C4-2B (cell line): ENCODE results near the gene MAFF.

Experiments used
- H3K27ac ChIP-seq: fragments of 450-650 bp; 2 replicates; pipeline ENCODE4 v1.5.1; 2017
- CTCF ChIP-seq: fragments of 450-650 bp; conservative IDR thresholded peaks from 2 replicates; pipeline ENCODE4 v1.5.1; 2017; ENCODE audit warnings: mild to moderate bottlenecking
- ZFX ChIP-seq: fragments of 450-650 bp; IDR thresholded peaks from 2 replicates; pipeline ENCODE4 v1.6.1; 2017

MAFF gene

GRCh38 chr22:38220163-38220562, 18.4 kb downstream of the MAFF start:
- TF ChIP-seq ZFX (no peak), CTCF (no peak)
- H3K27ac ChIP-seq = no peak overlapping the region

- TF ChIP-seq ZFX = no peak
- no peak for TF ChIP-seq CTCF
- H3K27ac ChIP-seq = no peak overlapping the region
Observed at GRCh38 chr22:38220653-38221386, 19.0 kb downstream of the MAFF start.

- no peak overlapping the region for H3K27ac ChIP-seq
- TF ChIP-seq ZFX (no peak), CTCF (no peak)
Observed at GRCh38 chr22:38221407-38221806, 19.6 kb downstream of the MAFF start.

GRCh38 chr22:38221908-38222796, 20.4 kb downstream of the MAFF start:
- H3K27ac ChIP-seq = no peak overlapping the region
- TF ChIP-seq CTCF (no peak), ZFX (no peak)

- H3K27ac ChIP-seq = no peak overlapping the region
- TF ChIP-seq CTCF = no peak
- TF ChIP-seq ZFX = no peak
Observed at GRCh38 chr22:38222797-38223119, 21.0 kb downstream of the MAFF start.

GRCh38 chr22:38223289-38223960, 21.6 kb downstream of the MAFF start:
- no peak overlapping the region for H3K27ac ChIP-seq
- no peak for TF ChIP-seq ZFX
- no peak for TF ChIP-seq CTCF
